HG02981 (cell line): ENCODE results near the gene MYH2.

Source experiments
- ATAC-seq: cut with Tn5 transposase; IDR thresholded peaks from one replicate; pipeline ENCODE4 v1.9.1; 2021; ENCODE audit warnings: mild to moderate bottlenecking, moderate library complexity; ENCODE audit not compliant: unreplicated experiment

The MYH2 gene

GRCh38 chr17:10516638-10517037 is 32.8 kb downstream of the MYH2 start:
- no peak for ATAC-seq

GRCh38 chr17:10516065-10516464 is 33.4 kb downstream of the MYH2 start:
- ATAC-seq = no peak

- ATAC-seq = no peak
Observed at GRCh38 chr17:10513299-10514067, 36.0 kb downstream of the MYH2 start.

GRCh38 chr17:10512856-10513255 is 36.6 kb downstream of the MYH2 start:
- ATAC-seq = no peak

- no peak for ATAC-seq
Observed at GRCh38 chr17:10499950-10500349, 49.5 kb downstream of the MYH2 start.

- ATAC-seq = no peak
Observed at GRCh38 chr17:10492004-10492403, 57.5 kb downstream of the MYH2 start.

- no peak for ATAC-seq
Observed at GRCh38 chr17:10482252-10482651, 67.2 kb downstream of the MYH2 start.

GRCh38 chr17:10477701-10478100 is 71.8 kb downstream of the MYH2 start:
- no peak for ATAC-seq

GRCh38 chr17:10474536-10474935 is 74.9 kb downstream of the MYH2 start:
- no peak for ATAC-seq

- ATAC-seq = no peak
Observed at GRCh38 chr17:10471858-10472257, 77.6 kb downstream of the MYH2 start.
